Lower leg skin (tissue), 3 donors: ENCODE results near the gene MTHFD1L.

ENCODE experiments used
- POLR2A ChIP-seq, 2 donors: fragments of 450-650 bp; IDR thresholded peaks; one replicate each; pipeline ENCODE4 v1.6.1; 2016 to 2017; ENCODE audit warnings: antibody characterized with exemption in 2 of 2, mild to moderate bottlenecking in 1 of 2, moderate library complexity in 1 of 2
- TF ChIP-seq, protein P1 (sequence below), 3 donors: fragments of 450-650 bp; IDR thresholded peaks; one replicate each; pipeline ENCODE4 v1.5.1; 2016; ENCODE audit warnings: antibody characterized with exemption in 3 of 3, mild to moderate bottlenecking in 3 of 3, moderate library complexity in 2 of 3

DNA sequence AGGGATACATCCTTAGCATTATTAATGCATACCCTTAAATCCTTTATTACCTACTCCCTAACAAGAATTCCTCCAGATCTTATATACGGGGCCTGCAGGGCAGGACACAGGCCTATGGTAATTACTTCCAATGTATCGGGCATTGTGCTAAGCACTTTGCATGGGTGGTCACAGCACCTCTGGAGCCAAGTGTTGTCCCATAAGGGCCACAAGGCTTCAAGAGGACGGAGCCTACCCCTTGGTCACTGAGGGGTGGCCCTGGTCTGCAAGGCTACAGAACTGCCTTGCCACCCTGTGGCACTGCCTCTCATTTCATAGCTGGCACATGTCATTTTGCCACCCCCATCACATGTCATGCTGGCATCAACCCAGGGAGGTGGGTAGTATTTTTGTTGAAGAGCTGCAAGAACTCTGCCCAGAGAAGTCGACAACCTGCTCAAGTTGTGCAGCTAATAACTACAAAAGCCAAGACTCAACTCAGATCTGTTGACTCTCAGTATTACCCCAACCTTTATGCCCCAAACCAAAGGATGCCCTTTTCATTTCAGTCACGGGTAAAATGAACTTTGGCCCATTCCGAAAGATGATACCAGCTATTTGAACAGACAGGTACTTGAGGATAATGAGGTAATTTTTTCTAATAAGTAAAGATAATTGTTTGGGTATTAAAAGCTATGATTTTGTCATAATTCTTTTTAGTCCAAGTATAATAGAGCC lies 230.2 kb downstream of the MTHFD1L start:
- TF ChIP-seq, protein P1, sequence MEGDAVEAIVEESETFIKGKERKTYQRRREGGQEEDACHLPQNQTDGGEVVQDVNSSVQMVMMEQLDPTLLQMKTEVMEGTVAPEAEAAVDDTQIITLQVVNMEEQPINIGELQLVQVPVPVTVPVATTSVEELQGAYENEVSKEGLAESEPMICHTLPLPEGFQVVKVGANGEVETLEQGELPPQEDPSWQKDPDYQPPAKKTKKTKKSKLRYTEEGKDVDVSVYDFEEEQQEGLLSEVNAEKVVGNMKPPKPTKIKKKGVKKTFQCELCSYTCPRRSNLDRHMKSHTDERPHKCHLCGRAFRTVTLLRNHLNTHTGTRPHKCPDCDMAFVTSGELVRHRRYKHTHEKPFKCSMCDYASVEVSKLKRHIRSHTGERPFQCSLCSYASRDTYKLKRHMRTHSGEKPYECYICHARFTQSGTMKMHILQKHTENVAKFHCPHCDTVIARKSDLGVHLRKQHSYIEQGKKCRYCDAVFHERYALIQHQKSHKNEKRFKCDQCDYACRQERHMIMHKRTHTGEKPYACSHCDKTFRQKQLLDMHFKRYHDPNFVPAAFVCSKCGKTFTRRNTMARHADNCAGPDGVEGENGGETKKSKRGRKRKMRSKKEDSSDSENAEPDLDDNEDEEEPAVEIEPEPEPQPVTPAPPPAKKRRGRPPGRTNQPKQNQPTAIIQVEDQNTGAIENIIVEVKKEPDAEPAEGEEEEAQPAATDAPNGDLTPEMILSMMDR (IDR thresholded peaks at IDR 0.05), result no peak
- no peak for TF ChIP-seq POLR2A (IDR thresholded peaks at IDR 0.05)
